Activated CD4-positive, alpha-beta memory T cell treated with anti-CD3 and anti-CD28 coated beads, Interleukin-2, amount 10 ng/mL, durations not matched to agents 7 days and 5 days (primary cell): ENCODE measurements around the gene PPIAL4G. TPM values are rescaled to one million over a fixed set of nuclear protein-coding genes. Genes with fewer than 3 reads are reported as not detected.
A peak's percentile ranks its signal among the peaks of the same experiment; 100 is the strongest.
"Not testable (repeated sequence)": the region's sequence is repeated elsewhere in the genome, so short reads cannot be mapped to it uniquely, and the experiment has no call there.

ENCODE experiments used
- CTCF ChIA-PET: fragments of 350-600 bp; sonication (Branson Sonifier 250); formaldehyde crosslinking; loops from one replicate; lab custom pipeline; 2021; ENCODE audit warnings: antibody characterized with exemption, inconsistent platforms; lab: Charles Lee
- POLR2A ChIA-PET: fragments of 350-600 bp; sonication (Branson Sonifier 250); formaldehyde crosslinking; loops from one replicate; lab custom pipeline; 2021; ENCODE audit warnings: antibody characterized with exemption; lab: Charles Lee
- DNase-seq: peaks from one replicate; pipeline ENCODE4 v3.0.0-alpha.2; 2020
- H3K27ac Mint-ChIP-seq: one replicate; pipeline ENCODE4 v1.8.0; 2021; ENCODE audit warnings: mild to moderate bottlenecking, mixed read lengths
- H3K27me3 Mint-ChIP-seq: one replicate; pipeline ENCODE4 v1.8.0; 2021; ENCODE audit warnings: mixed read lengths
- H3K36me3 Mint-ChIP-seq: one replicate; pipeline ENCODE4 v1.8.0; 2021; ENCODE audit warnings: low read depth, mixed read lengths
- H3K4me1 Mint-ChIP-seq: one replicate; pipeline ENCODE4 v1.8.0; 2021; ENCODE audit warnings: mixed read lengths
- H3K4me3 Mint-ChIP-seq: one replicate; pipeline ENCODE4 v1.8.0; 2021; ENCODE audit warnings: mild to moderate bottlenecking, mixed read lengths
- H3K9me3 Mint-ChIP-seq: one replicate; pipeline ENCODE4 v1.8.0; 2021; ENCODE audit warnings: mixed read lengths
- total RNA-seq, 2 experiments: library from RNA; stranded (reverse); gene quantifications; one replicate each; pipeline ENCODE4 v1.2.3, GENCODE V29; 2021

Gene PPIAL4G
- total RNA-seq, 2 experiments from 2014 or later: 0.45 to 0.86 TPM

DNA sequence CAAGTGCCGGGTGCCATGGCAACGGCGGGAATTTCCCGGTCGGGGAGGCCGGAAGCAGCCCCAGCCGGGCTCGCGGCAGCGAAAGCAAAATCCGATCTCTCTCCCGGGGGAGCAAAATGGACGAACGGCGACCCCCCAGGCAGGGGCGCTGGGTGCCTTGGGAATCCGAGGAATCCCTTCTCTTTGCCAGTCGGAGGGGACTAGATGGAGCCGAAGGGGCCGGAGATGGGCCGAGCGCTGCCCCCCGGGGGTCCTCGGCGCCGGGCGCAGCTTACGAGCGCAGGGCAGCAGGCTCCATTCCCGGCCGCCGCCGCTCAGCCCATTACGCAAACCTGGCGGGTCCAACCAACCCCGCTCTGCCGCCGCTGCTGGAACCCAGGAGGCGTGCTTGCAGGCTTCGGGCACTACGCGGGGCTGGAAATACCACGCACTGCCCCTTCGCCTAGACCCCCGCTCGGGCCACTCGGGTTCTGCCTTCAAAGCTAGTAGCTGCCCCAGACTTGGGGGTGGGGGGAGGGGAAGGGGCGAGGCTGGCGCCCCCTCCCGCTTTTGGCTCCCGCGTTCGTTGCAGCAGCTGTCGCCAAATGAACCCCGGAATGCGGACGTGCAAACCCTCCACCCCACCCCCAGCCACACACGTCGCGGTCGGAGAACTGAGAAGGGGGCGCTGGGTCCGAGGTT lies 24.1 kb downstream of the PPIAL4G start:
- Mint-ChIP-seq H3K4me3 (peak overlapping the region; percentile 73), H3K27ac (peak overlapping the region; percentile 73)
- DNase-seq: peak; percentile 52
- H3K36me3 Mint-ChIP-seq, CTCF ChIA-PET, H3K4me1 Mint-ChIP-seq, H3K27me3 Mint-ChIP-seq, H3K9me3 Mint-ChIP-seq: not testable (repeated sequence)
- POLR2A ChIA-PET: interaction anchor here (0.6 to 1.1 kb wide), 3 partner anchors 57 to 86 kb away, joined by 3 to 5 read pairs (median 5); no protein-coding TSS in a partner anchor

DNA sequence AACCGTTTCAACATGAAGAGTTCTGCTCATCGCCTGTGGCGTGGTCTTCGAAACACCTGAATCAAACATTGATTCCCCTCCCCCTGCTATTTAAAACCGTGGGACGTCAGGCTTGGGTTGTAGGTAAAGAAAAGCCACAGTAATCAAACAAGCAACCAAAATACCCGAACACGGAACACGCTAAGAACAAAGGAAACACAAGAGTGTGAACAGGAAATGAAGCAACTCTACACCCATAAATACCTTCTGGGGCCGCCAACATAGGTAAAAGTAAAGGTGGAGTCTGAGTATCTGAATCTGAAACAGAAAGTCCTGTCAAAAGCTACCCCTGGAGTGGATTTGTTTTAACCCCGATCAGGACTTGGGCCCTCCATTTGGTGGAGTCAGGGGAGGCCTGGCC lies 24.7 kb downstream of the PPIAL4G start:
- peak overlapping the region; percentile 97 for H3K27ac Mint-ChIP-seq
- POLR2A ChIA-PET: interaction anchor here (0.6 kb wide), 1 partner anchor 85 kb away, joined by 5 read pairs; no protein-coding TSS in a partner anchor

DNA sequence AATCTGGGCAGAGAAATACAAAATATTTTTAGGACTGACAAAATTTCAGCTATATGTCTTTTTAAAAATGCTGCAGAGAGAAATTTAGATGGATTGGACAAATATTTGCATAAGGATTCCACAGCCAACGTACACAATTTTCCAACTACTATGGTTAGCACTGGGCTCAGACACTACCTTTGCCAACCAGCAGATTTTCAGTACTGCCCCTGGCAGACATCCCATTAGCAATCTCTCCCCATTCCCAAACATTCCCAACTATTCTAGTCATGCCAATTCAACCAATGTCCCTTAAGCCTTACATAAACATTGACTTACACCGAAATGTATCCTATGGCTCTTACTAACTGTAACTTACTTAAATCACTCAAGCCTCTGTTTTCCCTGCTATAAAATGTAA lies 30.3 kb downstream of the PPIAL4G start:
- POLR2A ChIA-PET, H3K4me1 Mint-ChIP-seq, CTCF ChIA-PET, H3K4me3 Mint-ChIP-seq, H3K27me3 Mint-ChIP-seq, H3K9me3 Mint-ChIP-seq, DNase-seq, H3K27ac Mint-ChIP-seq, H3K36me3 Mint-ChIP-seq: not testable (repeated sequence)

More for the DNA sequence above, 24.7 kb downstream of the PPIAL4G start:
- CTCF ChIA-PET, H3K4me1 Mint-ChIP-seq, H3K27me3 Mint-ChIP-seq, H3K9me3 Mint-ChIP-seq, H3K36me3 Mint-ChIP-seq: not testable (repeated sequence)
- DNase-seq: peak; percentile 44
- H3K4me3 Mint-ChIP-seq: peak overlapping the region; percentile 92

DNA sequence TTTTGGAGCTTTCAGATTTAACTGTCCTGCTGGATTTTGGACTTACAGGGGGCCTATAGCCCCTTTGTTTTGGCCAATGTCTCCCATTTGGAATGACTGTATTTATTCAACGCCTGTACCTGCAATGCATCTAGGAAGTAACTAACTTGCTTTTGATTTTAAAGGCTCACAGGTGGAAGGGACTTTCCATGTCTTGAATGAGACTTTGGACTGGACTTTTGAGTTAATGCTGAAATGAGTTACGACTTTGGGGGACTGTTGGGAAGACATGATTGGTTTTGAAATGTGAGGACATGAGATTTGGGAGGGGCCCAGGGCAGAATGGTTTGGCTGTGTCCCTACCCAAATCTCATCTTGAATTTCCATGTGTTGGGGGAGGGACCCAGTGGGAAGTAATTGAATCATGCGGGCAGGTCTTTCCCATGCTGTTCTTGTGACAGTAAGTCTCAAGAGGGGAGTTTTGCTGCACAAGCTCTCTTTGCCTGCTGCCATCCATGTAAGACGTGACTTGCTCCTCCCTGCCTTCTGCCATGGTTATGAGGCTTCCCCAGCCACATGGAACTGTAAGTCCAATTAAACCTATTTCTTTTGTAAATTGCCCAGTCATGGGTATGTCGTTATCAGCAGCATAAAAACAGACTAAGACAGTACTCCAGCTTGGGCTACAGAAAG lies 43.3 kb downstream of the PPIAL4G start:
- H3K9me3 Mint-ChIP-seq, H3K27me3 Mint-ChIP-seq, POLR2A ChIA-PET, H3K27ac Mint-ChIP-seq, H3K4me3 Mint-ChIP-seq, DNase-seq, CTCF ChIA-PET, H3K4me1 Mint-ChIP-seq: not testable (repeated sequence)
- peaks cover 23% of the 10 kb centered on the region for H3K36me3 Mint-ChIP-seq

DNA sequence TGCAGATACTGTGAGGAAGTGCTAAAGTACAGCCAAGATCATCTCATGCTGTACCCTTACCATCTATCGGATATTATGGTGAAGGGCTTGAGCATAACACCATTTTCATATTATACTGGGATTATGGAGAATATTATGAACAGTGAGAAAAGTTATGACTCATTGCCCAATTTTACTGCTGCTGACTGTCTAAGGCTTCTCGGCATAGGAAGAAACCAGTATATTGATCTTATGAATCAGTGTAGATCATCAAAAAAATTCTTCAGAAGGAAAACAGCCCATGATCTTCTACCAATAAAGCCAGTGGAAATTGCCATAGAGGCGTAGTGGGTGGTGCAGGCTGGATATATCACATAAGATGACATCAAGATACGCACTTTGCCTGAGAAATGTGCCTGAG lies 47.7 kb downstream of the PPIAL4G start:
- Mint-ChIP-seq H3K36me3 (peaks cover 56% of the 10 kb centered on the region), H3K4me1 (peaks cover 7% of the 10 kb centered on the region), H3K27me3 (no peaks in the 10 kb centered on the region), H3K27ac (no peak overlapping the region), H3K9me3 (no peaks in the 10 kb centered on the region), H3K4me3 (no peak overlapping the region)
- DNase-seq: no peak
- POLR2A ChIA-PET: no interaction called here
- CTCF ChIA-PET: no interaction called here

DNA sequence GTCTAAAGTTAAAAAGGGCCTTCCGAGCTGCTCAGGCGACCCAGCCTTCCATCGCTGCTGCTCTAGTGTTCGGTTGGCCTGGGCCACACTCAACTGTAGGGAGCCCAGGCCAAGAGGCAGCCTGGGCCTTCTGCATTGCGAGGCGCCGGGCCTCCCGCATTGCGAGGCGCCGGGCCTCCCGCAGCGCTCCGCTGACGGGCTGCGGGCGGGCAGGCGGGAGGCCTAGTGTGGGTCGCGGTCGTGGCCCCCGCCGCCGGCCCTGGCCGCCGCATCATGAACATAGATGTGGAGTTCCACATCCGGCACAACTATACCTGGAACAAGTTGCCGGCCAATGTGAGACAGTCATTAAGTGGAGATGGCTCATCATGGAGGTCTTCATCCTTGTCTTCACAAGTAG lies 48.3 kb downstream of the PPIAL4G start:
- H3K4me3 Mint-ChIP-seq: no peak overlapping the region
- no peak overlapping the region for H3K27ac Mint-ChIP-seq
- no peak for DNase-seq
- peaks cover 59% of the 10 kb centered on the region for H3K36me3 Mint-ChIP-seq
- peaks cover 7% of the 10 kb centered on the region for H3K4me1 Mint-ChIP-seq
- ChIA-PET CTCF (no interaction called here), POLR2A (no interaction called here)
- no peaks in the 10 kb centered on the region for H3K9me3 Mint-ChIP-seq
- H3K27me3 Mint-ChIP-seq: no peaks in the 10 kb centered on the region

DNA sequence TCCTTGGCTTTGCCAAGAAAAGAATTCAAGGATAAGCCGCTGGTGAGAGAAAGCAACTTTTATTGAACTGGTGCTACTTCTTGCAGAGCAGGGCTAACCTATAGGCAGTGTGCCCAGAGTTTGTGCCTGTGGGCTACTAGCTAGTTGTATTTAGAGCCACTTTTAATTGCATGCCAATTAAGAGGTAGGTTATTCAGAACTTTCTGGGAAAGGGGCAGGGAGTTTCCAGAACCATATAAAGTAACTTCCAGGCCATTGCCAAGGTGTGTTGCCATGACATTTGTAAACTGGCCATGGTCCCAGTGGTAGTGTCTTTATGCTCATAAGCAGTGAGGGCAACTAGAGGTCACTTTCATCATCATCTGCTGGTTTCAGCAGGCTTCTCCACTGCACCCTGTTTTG lies 50.2 kb downstream of the PPIAL4G start:
- H3K4me3 Mint-ChIP-seq, H3K27ac Mint-ChIP-seq, POLR2A ChIA-PET, CTCF ChIA-PET, DNase-seq, H3K9me3 Mint-ChIP-seq, H3K27me3 Mint-ChIP-seq, H3K4me1 Mint-ChIP-seq: not testable (repeated sequence)
- H3K36me3 Mint-ChIP-seq: peaks cover 73% of the 10 kb centered on the region

Other genes with a start within 250 kb of the PPIAL4G start
- 10 to 100 TPM; 23.6 to 24.7 TPM for gene NBPF14, start 112.7 kb upstream of the PPIAL4G start, total RNA-seq